ENCODE measurements around the gene DSCAML1.

- TF ChIP-seq CTCF (IDR thresholded peaks at IDR 0.05), result no peak
- no peak for TF ChIP-seq POLR2A (IDR thresholded peaks at IDR 0.05)
- TF ChIP-seq POLR2AphosphoS5 (IDR thresholded peaks at IDR 0.05), result no peak
- no peak for TF ChIP-seq EP300 (IDR thresholded peaks at IDR 0.05; ENCODE audit: low read depth)
These were observed 105.8 kb downstream of the DSCAML1 start for GRCh38 chr11:117691218-117691514.
